Activated gamma-delta T cell treated with Interleukin-2 at 50 U/mL for 16 hours (primary cell): ENCODE measurements around the gene DPEP3.

Experiments used
- DNase-seq: peaks from one replicate; pipeline ENCODE4 v3.0.0-alpha.2; 2020

The DPEP3 gene

GRCh38 chr16:67966549-67967182, 13.6 kb downstream of the DPEP3 start:
- DNase-seq = no peak

GRCh38 chr16:67965668-67966548, 14.4 kb downstream of the DPEP3 start:
- no peak for DNase-seq

- no peak for DNase-seq
These were observed 15.7 kb downstream of the DPEP3 start for GRCh38 chr16:67964477-67965131.

GRCh38 chr16:67963662-67964321, 16.5 kb downstream of the DPEP3 start:
- no peak for DNase-seq

- no peak for DNase-seq
These were observed 17.0 kb downstream of the DPEP3 start for GRCh38 chr16:67963292-67963661.

GRCh38 chr16:67962135-67962534, 18.2 kb downstream of the DPEP3 start:
- DNase-seq = no peak

GRCh38 chr16:67961551-67961957, 18.7 kb downstream of the DPEP3 start:
- DNase-seq = no peak

GRCh38 chr16:67959536-67960329, 20.6 kb downstream of the DPEP3 start:
- DNase-seq = no peak

GRCh38 chr16:67957622-67958021, 22.7 kb downstream of the DPEP3 start:
- no peak for DNase-seq

- DNase-seq = no peak
These were observed 25.7 kb downstream of the DPEP3 start for GRCh38 chr16:67954421-67955196.

- no peak for DNase-seq
These were observed 26.5 kb downstream of the DPEP3 start for GRCh38 chr16:67953641-67954375.

GRCh38 chr16:67951485-67951884, 28.8 kb downstream of the DPEP3 start:
- no peak for DNase-seq

GRCh38 chr16:67950335-67950843, 29.9 kb downstream of the DPEP3 start:
- DNase-seq = no peak

GRCh38 chr16:67949645-67950044, 30.7 kb downstream of the DPEP3 start:
- DNase-seq = no peak

- DNase-seq = no peak
These were observed 32.3 kb downstream of the DPEP3 start for GRCh38 chr16:67948015-67948414.

- no peak for DNase-seq
These were observed 33.2 kb downstream of the DPEP3 start for GRCh38 chr16:67946966-67947558.

- DNase-seq = no peak
These were observed 34.1 kb downstream of the DPEP3 start for GRCh38 chr16:67946128-67946569.

GRCh38 chr16:67945392-67945933, 34.8 kb downstream of the DPEP3 start:
- no peak for DNase-seq

- no peak for DNase-seq
These were observed 35.5 kb downstream of the DPEP3 start for GRCh38 chr16:67944690-67945391.
